ENCODE measurements around the gene BMF. TPM values are rescaled to one million over a fixed set of nuclear protein-coding genes. Genes with fewer than 3 reads are reported as not detected.

BMF gene
- total and polyA plus RNA-seq, 11 donors, result 1.2 to 12.9 (median 3.4) TPM

DNA sequence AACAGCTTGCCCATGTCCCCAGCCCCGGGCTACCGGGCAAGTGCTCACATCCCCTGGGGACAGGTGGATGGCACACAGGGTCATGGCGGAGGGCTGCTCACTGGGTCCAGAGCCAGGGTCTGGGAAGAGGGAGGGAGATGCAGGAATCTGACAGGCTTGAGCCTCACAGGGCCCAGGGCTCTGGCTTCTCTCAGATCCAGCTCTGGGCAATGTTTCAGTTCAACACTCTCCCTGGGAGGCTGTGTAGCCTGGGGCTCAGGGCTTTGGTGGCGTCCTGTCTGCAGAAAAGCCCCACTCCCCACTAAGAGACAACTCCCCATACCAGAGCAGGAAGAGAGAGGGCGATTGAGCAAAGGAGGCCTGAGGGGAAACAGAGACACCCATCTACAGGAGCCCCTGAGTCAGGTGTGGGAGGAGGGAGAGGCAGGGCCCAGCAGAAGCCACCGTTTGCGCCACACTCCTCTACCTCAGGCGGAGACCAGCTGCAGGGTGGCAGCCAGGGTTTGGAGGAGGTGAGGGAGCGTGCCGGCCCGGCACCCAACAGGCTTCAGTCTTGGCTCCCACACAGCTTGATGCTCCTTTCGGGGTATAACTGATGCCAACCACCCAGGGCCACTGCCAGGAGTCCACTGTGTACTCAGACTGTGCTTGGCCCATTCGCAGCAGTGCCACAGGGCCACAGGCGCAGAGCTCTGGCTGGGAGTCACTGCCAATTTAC is 52.9 kb downstream of the BMF start:
- H3K27me3 ChIP-seq, result no peaks in the 10 kb centered on the region
- peaks cover 0 to 4% (median 0%) of the 10 kb centered on the region in 9 donors for H3K36me3 ChIP-seq
- WGBS, 4 donors, result 55 to 73% (median 64%) methylated on average over 5 to 14 of the region's 14 CpGs
- TF ChIP-seq POLR2A (IDR thresholded peaks at IDR 0.05) (no peak), CTCF (IDR thresholded peaks at IDR 0.05) (no peak)
- DNase-seq, result peak in 4 of 5 donors; percentile 63 to 87 (median 69)
- peak overlapping the region in 4 of 12 donors; percentile 25 to 66 (median 38) for H3K27ac ChIP-seq
- intact Hi-C loops (cut with DNase I), result loop anchor here in 1 of 10 donors (1.0 kb wide), 1 partner anchor 48 kb away; no protein-coding TSS in a partner anchor
- ATAC-seq, result peak; percentile 92 to 96 (median 92)
- H3K4me3 ChIP-seq, result no peak overlapping the region
- H3K4me1 ChIP-seq, result peaks cover 0 to 61% (median 9%) of the 10 kb centered on the region in 12 donors
- no peaks in the 10 kb centered on the region for H3K9me3 ChIP-seq

GRCh38 chr15:40054855-40055575 is 53.7 kb downstream of the BMF start:
- intact Hi-C loops (cut with DNase I), result no loop called here
- H3K4me3 ChIP-seq, result no peak overlapping the region
- H3K9me3 ChIP-seq, result no peaks in the 10 kb centered on the region
- H3K4me1 ChIP-seq, result peaks cover 0 to 63% (median 10%) of the 10 kb centered on the region in 12 donors
- H3K36me3 ChIP-seq, result peaks cover 0 to 4% (median 0%) of the 10 kb centered on the region in 9 donors
- H3K27ac ChIP-seq, result peak overlapping the region in 2 of 12 donors; percentile 25 to 66
- DNase-seq (peak in 1 of 5 donors; percentile 66), ATAC-seq (peak in 2 of 4 donors; percentile 2 to 5)
- no peaks in the 10 kb centered on the region for H3K27me3 ChIP-seq
- WGBS, 4 donors, result 54 to 67% (median 63%) methylated on average over 4 to 6 of the region's 6 CpGs
- TF ChIP-seq CTCF (IDR thresholded peaks at IDR 0.05), result no peak
- TF ChIP-seq POLR2A (IDR thresholded peaks at IDR 0.05), result no peak

GRCh38 chr15:40054605-40054854 is 54.1 kb downstream of the BMF start:
- no peak overlapping the region for H3K27ac ChIP-seq
- no peak for ATAC-seq
- no peak overlapping the region for H3K4me3 ChIP-seq
- DNase-seq, result no peak
- H3K9me3 ChIP-seq, result no peaks in the 10 kb centered on the region
- H3K36me3 ChIP-seq, result peaks cover 0 to 4% (median 0%) of the 10 kb centered on the region in 9 donors
- H3K4me1 ChIP-seq, result peaks cover 0 to 66% (median 10%) of the 10 kb centered on the region in 12 donors
- no peaks in the 10 kb centered on the region for H3K27me3 ChIP-seq
- intact Hi-C loops (cut with DNase I), result no loop called here
- 77 to 95% (median 83%) methylated on average over 3 of the region's 3 CpGs for WGBS, 4 donors
- TF ChIP-seq POLR2A (IDR thresholded peaks at IDR 0.05) (no peak), CTCF (IDR thresholded peaks at IDR 0.05) (no peak)

DNA sequence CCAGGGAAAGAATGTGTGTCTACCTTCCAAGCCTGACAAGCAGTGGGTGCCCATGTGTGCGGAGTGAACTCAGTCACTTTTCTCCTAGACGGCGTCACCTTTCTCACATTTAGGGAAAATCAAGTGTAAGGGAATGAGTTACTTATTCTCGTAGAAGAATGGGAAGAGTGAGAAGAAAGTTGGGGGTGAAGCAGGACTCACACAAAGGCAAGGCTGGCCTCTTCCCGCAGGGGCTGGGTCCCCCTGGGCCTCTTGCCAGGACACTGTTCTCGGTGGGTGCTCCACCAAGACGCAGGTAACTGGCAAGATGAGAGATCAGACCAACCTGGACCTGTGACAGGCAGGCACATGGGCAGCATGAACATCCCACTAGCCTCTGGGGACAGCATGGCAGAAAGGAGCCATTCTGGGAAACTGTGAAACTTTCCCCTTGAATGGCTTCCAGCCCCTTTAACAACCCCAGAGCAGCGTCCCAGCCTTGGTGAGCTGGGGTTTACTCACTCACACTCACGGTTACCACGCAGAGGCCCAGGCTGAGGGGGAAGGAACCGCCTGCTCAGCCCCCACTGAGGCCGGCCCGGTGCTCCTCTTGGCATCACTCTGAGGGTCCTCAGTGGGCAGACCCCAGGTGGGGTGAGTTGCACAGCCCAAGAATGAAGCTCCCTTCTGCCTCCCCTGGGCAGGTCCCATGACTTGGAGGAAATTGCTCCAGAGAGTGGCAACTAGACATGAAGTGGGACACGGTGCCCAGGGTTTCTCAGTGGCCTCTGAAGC is 54.7 kb downstream of the BMF start:
- Histone ChIP-seq H3K36me3 (peaks cover 0 to 4% (median 0%) of the 10 kb centered on the region in 9 donors), H3K4me3 (no peak overlapping the region), H3K27ac (no peak overlapping the region), H3K9me3 (no peaks in the 10 kb centered on the region), H3K27me3 (no peaks in the 10 kb centered on the region), H3K4me1 (peaks cover 0 to 66% (median 14%) of the 10 kb centered on the region in 12 donors)
- WGBS, 4 donors, result 86 to 93% (median 92%) methylated on average over 12 to 14 of the region's 14 CpGs
- intact Hi-C loops (cut with DNase I), result no loop called here
- no peak for TF ChIP-seq POLR2A (IDR thresholded peaks at IDR 0.05)
- TF ChIP-seq CTCF (IDR thresholded peaks at IDR 0.05), result no peak
- DNase-seq, result no peak
- ATAC-seq, result no peak
